ENCODE measurements around the gene SMYD3.

GRCh38 chr1:245856944-245857531 is 650.0 kb downstream of the SMYD3 start:
- TF ChIP-seq CTCF (IDR thresholded peaks at IDR 0.05) (no peak), POLR2AphosphoS5 (IDR thresholded peaks at IDR 0.05) (no peak)
